Activated CD4-positive, CD25-positive, alpha-beta regulatory T cell (primary cell): ENCODE measurements around the gene PTGER4.

Source experiments
- DNase-seq, 4 experiments: peaks; one replicate each; lab custom pipeline; 2025; lab: John Stamatoyannopoulos, UW

PTGER4 gene

GRCh38 chr5:40669606-40670390 lies 9.9 kb upstream of the PTGER4 start:
- no peak for DNase-seq

DNA sequence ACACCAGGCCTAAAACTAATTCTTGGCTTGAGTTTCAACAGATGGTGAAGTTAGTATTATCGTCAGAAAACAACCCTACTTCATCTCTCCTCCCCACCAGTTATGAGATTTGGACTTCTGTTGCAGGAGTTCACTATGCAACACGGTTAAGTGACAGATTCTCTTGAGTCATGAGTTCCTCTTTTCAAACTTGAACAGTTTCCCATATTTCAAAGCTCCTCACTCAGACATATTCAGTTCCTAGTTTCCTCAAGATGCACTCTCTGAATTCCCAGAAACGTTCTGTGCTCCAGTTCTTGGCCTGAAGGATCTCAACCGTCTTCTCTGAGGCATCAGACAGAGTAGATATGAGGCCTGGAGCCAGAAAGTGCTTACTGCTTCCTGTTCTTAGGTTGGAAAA lies 7.3 kb upstream of the PTGER4 start:
- no peak for DNase-seq

GRCh38 chr5:40674661-40675235 lies 5.0 kb upstream of the PTGER4 start:
- DNase-seq, result no peak

DNA sequence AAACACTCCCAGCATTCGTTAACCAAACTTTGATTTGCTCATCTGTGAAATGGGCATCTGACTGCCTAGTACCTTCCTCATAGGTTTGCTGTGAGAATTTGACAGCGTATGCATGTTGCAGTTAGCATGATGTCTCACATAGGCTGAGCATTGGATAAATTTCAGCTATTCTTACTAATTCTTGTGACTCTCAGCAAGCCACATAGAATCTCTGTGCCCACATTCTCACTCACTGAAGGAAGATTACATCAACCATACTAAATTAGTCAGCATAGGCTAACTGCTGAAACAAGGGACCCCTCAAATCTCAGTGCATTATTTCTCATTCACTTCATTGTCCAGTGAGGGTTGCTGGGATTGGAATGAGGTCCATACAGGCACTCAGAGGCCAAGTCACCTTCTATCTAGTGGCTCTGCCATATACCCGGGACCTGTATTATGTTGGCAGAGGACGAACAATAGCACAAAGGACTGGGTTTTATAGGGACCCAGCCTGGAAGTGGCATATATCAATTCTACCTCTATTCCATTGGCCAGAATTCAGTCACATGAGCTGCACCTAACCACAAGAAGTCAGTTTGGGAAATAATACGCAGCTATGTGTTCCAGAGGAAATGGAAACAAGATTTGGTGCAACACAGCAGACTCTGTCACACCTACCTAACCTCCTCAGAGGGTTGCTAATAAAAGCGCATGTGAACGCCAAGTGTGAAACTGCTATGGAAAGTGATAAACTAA lies 4.2 kb upstream of the PTGER4 start:
- DNase-seq, result no peak

GRCh38 chr5:40676613-40677343 lies 2.9 kb upstream of the PTGER4 start:
- DNase-seq, result no peak

- DNase-seq, result no peak
Measured at GRCh38 chr5:40677456-40677855, 2.3 kb upstream of the PTGER4 start.

DNA sequence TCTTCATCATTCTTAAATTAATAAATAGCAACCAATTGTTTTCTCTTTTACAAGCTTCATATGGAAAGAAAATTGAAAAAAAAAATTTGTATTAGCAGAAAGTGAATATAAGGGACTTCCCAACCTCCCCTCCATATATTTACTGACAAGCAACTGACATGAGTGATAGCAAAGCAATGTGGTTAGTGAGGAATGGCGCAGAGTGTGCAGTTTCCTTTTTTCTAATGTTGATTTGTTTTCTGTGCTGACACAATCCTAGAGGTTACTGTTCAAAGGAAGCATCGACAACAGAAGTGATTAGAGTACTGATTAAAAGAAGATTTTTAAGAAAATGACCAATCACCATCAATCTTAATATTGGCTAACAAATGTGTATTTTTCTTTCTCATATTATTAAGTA lies 1.7 kb upstream of the PTGER4 start:
- no peak for DNase-seq

- DNase-seq, result no peak
Measured at GRCh38 chr5:40678460-40679147, 1.1 kb upstream of the PTGER4 start.

GRCh38 chr5:40679148-40679912 lies 385 bp upstream of the PTGER4 start:
- peak; percentile 60 to 79 (median 66) for DNase-seq

DNA sequence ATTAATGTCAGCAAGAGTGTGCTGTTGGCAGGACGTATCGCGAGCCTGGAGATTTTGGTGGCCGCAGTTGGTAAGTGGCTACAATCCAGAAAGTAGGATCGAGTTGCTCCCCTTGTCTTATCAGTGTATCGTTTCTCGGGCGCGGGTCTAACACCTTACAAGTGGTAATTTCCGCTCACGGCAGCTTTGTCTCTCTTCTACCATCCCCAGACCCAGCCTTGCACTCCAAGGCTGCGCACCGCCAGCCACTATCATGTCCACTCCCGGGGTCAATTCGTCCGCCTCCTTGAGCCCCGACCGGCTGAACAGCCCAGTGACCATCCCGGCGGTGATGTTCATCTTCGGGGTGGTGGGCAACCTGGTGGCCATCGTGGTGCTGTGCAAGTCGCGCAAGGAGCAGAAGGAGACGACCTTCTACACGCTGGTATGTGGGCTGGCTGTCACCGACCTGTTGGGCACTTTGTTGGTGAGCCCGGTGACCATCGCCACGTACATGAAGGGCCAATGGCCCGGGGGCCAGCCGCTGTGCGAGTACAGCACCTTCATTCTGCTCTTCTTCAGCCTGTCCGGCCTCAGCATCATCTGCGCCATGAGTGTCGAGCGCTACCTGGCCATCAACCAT lies 1.1 kb downstream of the PTGER4 start:
- peak in 1 of 4 experiments; percentile 7 for DNase-seq

DNA sequence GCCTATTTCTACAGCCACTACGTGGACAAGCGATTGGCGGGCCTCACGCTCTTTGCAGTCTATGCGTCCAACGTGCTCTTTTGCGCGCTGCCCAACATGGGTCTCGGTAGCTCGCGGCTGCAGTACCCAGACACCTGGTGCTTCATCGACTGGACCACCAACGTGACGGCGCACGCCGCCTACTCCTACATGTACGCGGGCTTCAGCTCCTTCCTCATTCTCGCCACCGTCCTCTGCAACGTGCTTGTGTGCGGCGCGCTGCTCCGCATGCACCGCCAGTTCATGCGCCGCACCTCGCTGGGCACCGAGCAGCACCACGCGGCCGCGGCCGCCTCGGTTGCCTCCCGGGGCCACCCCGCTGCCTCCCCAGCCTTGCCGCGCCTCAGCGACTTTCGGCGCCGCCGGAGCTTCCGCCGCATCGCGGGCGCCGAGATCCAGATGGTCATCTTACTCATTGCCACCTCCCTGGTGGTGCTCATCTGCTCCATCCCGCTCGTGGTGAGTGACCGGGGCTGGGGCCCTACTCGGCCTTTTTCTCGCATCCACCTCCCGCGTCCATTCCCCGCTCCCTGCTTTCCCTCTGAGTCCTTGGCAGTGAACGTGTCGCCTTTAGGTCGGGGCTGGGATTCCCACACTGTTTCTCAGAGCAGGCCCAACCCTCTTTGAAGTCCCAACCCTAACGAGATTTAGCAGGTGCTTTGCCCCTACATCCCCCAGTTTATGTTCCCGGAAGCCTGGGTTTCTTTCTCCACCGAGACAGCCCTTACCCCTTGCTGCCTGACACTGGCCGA lies 1.8 kb downstream of the PTGER4 start:
- peak in 3 of 4 experiments; percentile 2 to 20 (median 9) for DNase-seq

GRCh38 chr5:40682154-40683017 lies 2.7 kb downstream of the PTGER4 start:
- no peak for DNase-seq

DNA sequence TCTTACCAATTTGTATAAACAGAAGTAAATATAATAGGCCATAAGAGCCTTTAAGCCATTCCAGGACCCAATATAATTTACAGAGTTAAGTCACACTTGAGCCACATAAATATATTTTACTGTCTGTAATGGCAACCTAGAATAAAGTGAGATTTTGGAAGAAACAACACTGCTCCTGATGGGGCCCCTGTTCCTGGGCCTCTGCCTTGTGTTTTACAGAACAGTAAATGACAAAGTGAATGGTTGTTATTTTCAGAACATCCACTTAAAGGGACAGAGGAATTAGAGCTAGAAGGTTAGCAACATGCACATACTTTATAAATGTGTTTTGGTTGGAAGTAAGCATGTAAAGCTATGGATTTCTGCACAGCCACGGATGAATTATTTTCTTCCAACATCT lies 3.6 kb downstream of the PTGER4 start:
- DNase-seq, result no peak

- no peak for DNase-seq
Measured at GRCh38 chr5:40685193-40685592, 5.5 kb downstream of the PTGER4 start.

DNA sequence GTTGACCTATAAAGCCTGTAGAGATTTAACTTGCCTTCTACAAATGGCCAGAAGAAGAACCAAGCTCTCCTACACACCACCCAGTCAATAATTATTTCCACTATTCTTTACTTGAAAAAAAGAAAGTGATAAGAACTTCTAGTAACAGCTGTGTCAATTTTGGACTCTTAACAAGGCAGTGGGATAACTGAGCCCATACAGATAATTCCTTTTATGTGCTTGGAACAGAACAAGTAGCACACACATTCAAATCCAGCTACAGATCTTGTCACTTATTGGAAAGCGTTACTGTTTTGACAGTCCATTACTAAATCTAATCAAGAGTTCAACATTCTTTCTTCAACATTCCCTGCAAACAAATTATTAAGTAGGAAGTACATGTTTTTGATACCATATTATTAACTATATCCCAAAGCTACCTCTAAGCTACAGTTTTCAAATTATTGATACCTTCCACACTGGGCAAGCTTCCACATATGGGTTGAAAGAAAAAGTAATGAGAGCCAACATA lies 6.3 kb downstream of the PTGER4 start:
- no peak for DNase-seq

DNA sequence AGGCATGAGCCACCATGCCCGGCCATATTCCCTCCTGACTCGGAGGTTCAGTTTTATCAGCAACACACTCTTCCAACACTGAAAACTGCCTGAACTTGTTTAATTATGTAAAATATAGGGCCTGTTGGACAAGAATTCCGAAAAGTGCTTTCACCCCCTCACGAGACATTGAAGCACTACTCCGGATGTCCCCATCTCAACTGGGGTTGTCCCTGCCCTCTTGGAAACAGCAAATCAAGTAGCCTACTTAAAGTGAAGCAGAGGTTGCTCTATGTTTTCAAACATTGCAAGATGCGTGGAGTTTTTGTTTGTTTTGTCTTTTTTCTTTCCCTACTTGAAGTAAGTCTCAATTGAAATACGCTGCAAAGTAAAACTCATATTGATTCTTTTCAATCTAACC lies 7.6 kb downstream of the PTGER4 start:
- no peak for DNase-seq

- peak; percentile 60 to 80 (median 64) for DNase-seq
Measured at GRCh38 chr5:40688127-40688761, 8.5 kb downstream of the PTGER4 start.

DNA sequence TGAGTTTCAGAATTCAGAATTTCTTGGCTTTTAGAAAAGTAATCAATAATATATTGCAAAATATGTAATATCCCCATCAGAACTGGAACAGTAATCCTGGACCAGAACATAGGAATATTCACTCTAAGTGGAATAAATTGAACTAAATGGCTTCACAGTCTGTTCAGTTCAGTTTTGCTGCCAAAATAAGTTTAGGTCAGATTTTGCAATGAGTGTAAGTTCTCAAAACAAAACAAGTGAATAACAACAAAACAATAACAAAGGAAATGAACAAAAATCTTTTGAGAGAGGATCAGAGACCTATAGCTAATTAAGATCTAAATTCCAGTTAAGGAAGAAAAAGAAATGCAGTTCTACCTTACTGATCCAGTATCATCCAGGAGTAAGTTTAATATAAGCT lies 9.3 kb downstream of the PTGER4 start:
- DNase-seq, result no peak
